SK-N-SH (cell line): ENCODE data around the gene KLHL13. TPM values are rescaled to one million over a fixed set of nuclear protein-coding genes. Genes with fewer than 3 reads are reported as not detected.

Experiments used
- CTCF ChIA-PET: fragments of 300-600, 350-600 bp; formaldehyde crosslinking; extraction: SDS; loops from one replicate; lab custom pipeline; 2021; lab: Yijun Ruan, JAX
- POLR2A ChIA-PET: fragments of 350-600 bp; sonication (Branson Sonifier 250); formaldehyde crosslinking; extraction: SDS; loops from one replicate; lab custom pipeline; 2020; ENCODE audit warnings: antibody characterized with exemption, inconsistent platforms; lab: Yijun Ruan, JAX
- DNase-seq: peaks from one replicate; pipeline ENCODE4 v3.0.0; 2012
- H2AFZ ChIP-seq: fragments of 200-600 bp; sonication (generic); 2 replicates; pipeline ENCODE4 v1.8.1; 2016; ENCODE audit warnings: antibody characterized with exemption, mild to moderate bottlenecking, low read depth
- H3F3A ChIP-seq: fragments of 200-600 bp; sonication (generic); replicated peaks from 2 replicates; pipeline ENCODE3; 2016; ENCODE audit warnings: antibody characterized with exemption, mild to moderate bottlenecking; ENCODE audit not compliant: insufficient read depth
- H3K27ac ChIP-seq, 2 experiments: fragments of 200-500 bp in 1 of 2; fragments of 200-600 bp in 1 of 2; sonication (Bioruptor generic) in 1 of 2; sonication (generic), shearing (Covaris generic) in 1 of 2; 2 replicates each; pipeline versions ENCODE4 v1.5.1 to v1.6.1; 2014 to 2016; ENCODE audit warnings: low read depth in 2 of 2, inconsistent platforms in 1 of 2, low read length in 1 of 2, mild to moderate bottlenecking in 1 of 2, mixed read lengths in 1 of 2
- H3K27me3 ChIP-seq: fragments of 200-600 bp; sonication (generic), shearing (Covaris generic); 2 replicates; pipeline ENCODE4 v1.6.1; 2016; ENCODE audit warnings: mixed run types; ENCODE audit not compliant: insufficient read depth
- H3K36me3 ChIP-seq, 2 experiments: fragments of 200-500 bp in 1 of 2; fragments of 200-600 bp in 1 of 2; sonication (Bioruptor generic) in 1 of 2; sonication (generic) in 1 of 2; replicated peaks in 1 of 2; 2 replicates each; pipeline versions ENCODE3 to v1.5.1; 2014 to 2016; ENCODE audit warnings: low read length in 1 of 2, mild to moderate bottlenecking in 1 of 2; ENCODE audit not compliant: insufficient read depth in 2 of 2, control insufficient read depth in 1 of 2
- H3K4me1 ChIP-seq, 2 experiments: fragments of 200-500 bp in 1 of 2; fragments of 200-600 bp in 1 of 2; sonication (Bioruptor generic) in 1 of 2; sonication (generic), shearing (Covaris generic) in 1 of 2; 2 replicates each; pipeline versions ENCODE4 v1.5.1 to v1.6.1; 2014 to 2016; ENCODE audit warnings: low read depth in 1 of 2, low read length in 1 of 2, mixed run types in 1 of 2; ENCODE audit not compliant: insufficient read depth in 2 of 2, control insufficient read depth in 1 of 2
- H3K4me2 ChIP-seq: fragments of 200-600 bp; sonication (generic), shearing (Covaris generic); 2 replicates; pipeline ENCODE4 v1.6.1; 2017; ENCODE audit warnings: mixed run types
- H3K4me3 ChIP-seq, 2 experiments: fragments of 200-500 bp in 1 of 2; fragments of 200-600 bp in 1 of 2; sonication (Bioruptor generic) in 1 of 2; sonication (generic), shearing (Covaris generic) in 1 of 2; 2 replicates each; pipeline versions ENCODE4 v1.5.1 to v1.8.1; 2014 to 2016; ENCODE audit warnings: low read depth in 2 of 2, inconsistent platforms in 1 of 2, low read length in 1 of 2, mild to moderate bottlenecking in 1 of 2, mixed read lengths in 1 of 2, moderate library complexity in 1 of 2
- H3K79me2 ChIP-seq: fragments of 200-600 bp; sonication (generic); 2 replicates; pipeline ENCODE4 v1.8.1; 2017; ENCODE audit warnings: mild to moderate bottlenecking; ENCODE audit not compliant: insufficient read depth
- H3K9ac ChIP-seq: fragments of 200-600 bp; sonication (generic); 2 replicates; pipeline ENCODE4 v1.6.1; 2017; ENCODE audit warnings: mixed run types
- H3K9me2 ChIP-seq: fragments of 200-600 bp; sonication (generic); 2 replicates; pipeline ENCODE4 v1.6.1; 2017; ENCODE audit warnings: mixed run types
- H3K9me3 ChIP-seq: fragments of 200-600 bp; sonication (generic); 2 replicates; pipeline ENCODE4 v1.6.1; 2017; ENCODE audit warnings: mixed run types, mild to moderate bottlenecking, moderate library complexity
- H4K20me1 ChIP-seq: fragments of 200-600 bp; sonication (generic); 2 replicates; pipeline ENCODE4 v1.6.1; 2017; ENCODE audit warnings: mild to moderate bottlenecking, mixed run types; ENCODE audit not compliant: insufficient read depth
- CTCF ChIP-seq: fragments of 200-600 bp; sonication (generic); IDR thresholded peaks from 2 replicates; pipeline ENCODE4 v1.6.1; 2017; ENCODE audit warnings: antibody characterized with exemption, mild to moderate bottlenecking, moderate library complexity
- ELF1 ChIP-seq: IDR thresholded peaks from 2 replicates; pipeline ENCODE4 v1.4.0; 2012
- EP300 ChIP-seq, 2 experiments: IDR thresholded peaks; 2 replicates each; pipeline versions ENCODE4 v1.4.0 to v1.6.1; 2012; ENCODE audit warnings: borderline replicate concordance in 1 of 2, low read depth in 1 of 2, low read length in 1 of 2
- EZH2phosphoT487 ChIP-seq: fragments of 200-600 bp; sonication (generic); IDR thresholded peaks from 2 replicates; pipeline ENCODE4 v1.6.1; 2017; ENCODE audit warnings: low read depth, mixed run types, mild to moderate bottlenecking, antibody characterized with exemption, moderate library complexity, borderline replicate concordance
- FOSL2 ChIP-seq: IDR thresholded peaks from 2 replicates; pipeline ENCODE4 v1.4.0; 2012; ENCODE audit warnings: low read depth, mild to moderate bottlenecking, moderate library complexity, borderline replicate concordance
- IRF3 ChIP-seq: fragments of 150-350 bp; IDR thresholded peaks from 2 replicates; pipeline ENCODE4 v1.6.1; 2016; ENCODE audit warnings: mild to moderate bottlenecking, low read depth, low read length
- JUND ChIP-seq: IDR thresholded peaks from 2 replicates; pipeline ENCODE4 v1.4.0; 2012
- MEF2A ChIP-seq: IDR thresholded peaks from 2 replicates; pipeline ENCODE4 v1.4.0; 2012; ENCODE audit warnings: low read depth, borderline replicate concordance
- NRF1 ChIP-seq: IDR thresholded peaks from 2 replicates; pipeline ENCODE4 v1.6.1; 2012; ENCODE audit warnings: low read depth, mild to moderate bottlenecking, low read length
- PBX3 ChIP-seq: IDR thresholded peaks from 2 replicates; pipeline ENCODE4; 2012
- RAD21 ChIP-seq: IDR thresholded peaks from 2 replicates; pipeline ENCODE4 v1.6.1; 2012; ENCODE audit warnings: mild to moderate bottlenecking, low read length
- RCOR1 ChIP-seq: fragments of 150-350 bp; IDR thresholded peaks from 2 replicates; pipeline ENCODE4 v1.6.1; 2017; ENCODE audit warnings: antibody characterized with exemption, low read length
- REST ChIP-seq: IDR thresholded peaks from 2 replicates; pipeline ENCODE4 v1.6.1; 2012; ENCODE audit warnings: mild to moderate bottlenecking, low read depth, low read length, moderate library complexity
- RXRA ChIP-seq: IDR thresholded peaks from 2 replicates; pipeline ENCODE4 v1.4.0; 2012; ENCODE audit warnings: low read depth, mild to moderate bottlenecking, borderline replicate concordance
- TAF1 ChIP-seq: IDR thresholded peaks from 2 replicates; pipeline ENCODE4 v1.6.1; 2012; ENCODE audit warnings: low read depth, mild to moderate bottlenecking, low read length, moderate library complexity, borderline replicate concordance
- TCF12 ChIP-seq: IDR thresholded peaks from 2 replicates; pipeline ENCODE4 v1.4.0; 2012
- USF2 ChIP-seq: fragments of 150-350 bp; IDR thresholded peaks from 2 replicates; pipeline ENCODE4 v1.6.1; 2017; ENCODE audit warnings: antibody characterized with exemption, low read length, low read depth, borderline replicate concordance
- YY1 ChIP-seq: IDR thresholded peaks from 2 replicates; pipeline ENCODE4 v1.4.0; 2012; ENCODE audit warnings: low read depth, mild to moderate bottlenecking
- ZBTB33 ChIP-seq: IDR thresholded peaks from 2 replicates; pipeline ENCODE4 v1.4.0; 2012; ENCODE audit warnings: low read depth, borderline replicate concordance
- WGBS: methylation state at CpG from one replicate; pipeline ENCODE4 v1.1.6; 2017; ENCODE audit warnings: low lambda C conversion rate; 5-methylcytosine and 5-hydroxymethylcytosine counted together
- polyA plus RNA-seq, 3 experiments: library from polyadenylated mRNA; depleted of rRNA; stranded (reverse); fragments of >200 nt; gene quantifications; 2 replicates each; pipeline ENCODE4 v1.2.3, GENCODE V29; 2012

Gene KLHL13
- polyA plus RNA-seq, 1 of the 3 experiments (the other 2 are of a cell fraction) = 19.5 TPM

GRCh38 chrX:117892469-117892868, 224.1 kb downstream of the KLHL13 start:
- H3K4me2 ChIP-seq = no peak overlapping the region
- ChIA-PET CTCF (interaction anchor here (1.1 to 1.6 kb wide), 2 partner anchors 8 to 12 kb away, joined by 3 read pairs; no protein-coding TSS in a partner anchor), POLR2A (no interaction called here)
- no peaks in the 10 kb centered on the region for H3K27me3 ChIP-seq
- no peaks in the 10 kb centered on the region for H3K9me2 ChIP-seq
- DNase-seq = no peak
- H3K9ac ChIP-seq = no peak overlapping the region
- H3K4me1 ChIP-seq = no peaks in the 10 kb centered on the region; a peak in 1 of 4 replicates
- H3K79me2 ChIP-seq = no peaks in the 10 kb centered on the region
- peaks cover 0 to 6% of the 10 kb centered on the region in 2 experiments for H3K36me3 ChIP-seq
- H2AFZ ChIP-seq = no peak overlapping the region
- 44% methylated on average over 1 of the region's 1 CpG for WGBS
- no peaks in the 10 kb centered on the region for H3K9me3 ChIP-seq
- no peaks in the 10 kb centered on the region for H4K20me1 ChIP-seq
- no peak for TF ChIP-seq RAD21
- no peak for TF ChIP-seq NRF1
- TF ChIP-seq EZH2phosphoT487 = no peak
- TF ChIP-seq ELF1 = no peak
- TF ChIP-seq IRF3 = no peak
- TF ChIP-seq FOSL2 = no peak
- no peak for TF ChIP-seq YY1
- no peak for TF ChIP-seq RXRA
- no peak for TF ChIP-seq MEF2A
- TF ChIP-seq PBX3 = no peak
- TF ChIP-seq TAF1 = no peak
- no peak for TF ChIP-seq EP300 (IDR thresholded peaks at IDR 0.05; ENCODE audit: borderline replicate concordance in 1 of 2, low read depth in 1 of 2, low read length in 1 of 2)
- TF ChIP-seq TCF12 = no peak
- TF ChIP-seq REST = no peak
- TF ChIP-seq CTCF = no peak
- TF ChIP-seq JUND = no peak
- TF ChIP-seq USF2 = no peak
- TF ChIP-seq ZBTB33 = no peak
- TF ChIP-seq RCOR1 = no peak
- no peaks in the 10 kb centered on the region for H3F3A ChIP-seq
- no peak overlapping the region for H3K27ac ChIP-seq
- no peak overlapping the region for H3K4me3 ChIP-seq
